Activated T-cell treated with anti-CD3 and anti-CD28 coated beads, Interleukin-2, amount 50 U/mL, for 72 hours (primary cell): ENCODE data around the gene MYBL2. TPM values are rescaled to one million over a fixed set of nuclear protein-coding genes. Genes with fewer than 3 reads are reported as not detected.

Experiments
- ATAC-seq, 2 donors: fragments of 150-1000 bp; cut with Tn5 transposase; replicated peaks in 1 of 2; 2 replicates each; pipeline ENCODE4 v1.10.0; 2021; ENCODE audit warnings: moderate library complexity in 2 of 2, mild to moderate bottlenecking in 1 of 2
- DNase-seq, 2 donors: peaks; one replicate each; pipeline ENCODE4 v3.0.0; 2021 to 2022; ENCODE audit warnings: mixed read lengths in 1 of 2
- H3K27ac Mint-ChIP-seq: one replicate; pipeline ENCODE4 v1.8.0; 2022; ENCODE audit warnings: mild to moderate bottlenecking, moderate library complexity, mixed read lengths
- H3K27me3 Mint-ChIP-seq: one replicate; pipeline ENCODE4 v1.8.0; 2022; ENCODE audit warnings: low read depth, mixed read lengths
- H3K36me3 Mint-ChIP-seq, 2 donors: one replicate each; pipeline ENCODE4 v1.8.0; 2022; ENCODE audit warnings: mixed read lengths in 2 of 2, mild to moderate bottlenecking in 1 of 2; ENCODE audit not compliant: insufficient read depth in 2 of 2
- H3K4me1 Mint-ChIP-seq: one replicate; pipeline ENCODE4 v1.8.0; 2022; ENCODE audit warnings: low read depth, mixed read lengths
- H3K4me3 Mint-ChIP-seq, 2 donors: one replicate each; pipeline ENCODE4 v1.8.0; 2022; ENCODE audit warnings: mild to moderate bottlenecking in 2 of 2, mixed read lengths in 2 of 2, moderate library complexity in 2 of 2
- H3K9me3 Mint-ChIP-seq, 2 donors: one replicate each; pipeline ENCODE4 v1.8.0; 2022; ENCODE audit warnings: mixed read lengths in 2 of 2
- total RNA-seq, 2 donors: library from RNA; stranded (reverse); gene quantifications; one replicate each; pipeline ENCODE4 v1.2.3, GENCODE V29; 2022

Gene MYBL2
- total RNA-seq, 2 donors from 2014 or later, result 76.9 to 87.7 TPM

DNA sequence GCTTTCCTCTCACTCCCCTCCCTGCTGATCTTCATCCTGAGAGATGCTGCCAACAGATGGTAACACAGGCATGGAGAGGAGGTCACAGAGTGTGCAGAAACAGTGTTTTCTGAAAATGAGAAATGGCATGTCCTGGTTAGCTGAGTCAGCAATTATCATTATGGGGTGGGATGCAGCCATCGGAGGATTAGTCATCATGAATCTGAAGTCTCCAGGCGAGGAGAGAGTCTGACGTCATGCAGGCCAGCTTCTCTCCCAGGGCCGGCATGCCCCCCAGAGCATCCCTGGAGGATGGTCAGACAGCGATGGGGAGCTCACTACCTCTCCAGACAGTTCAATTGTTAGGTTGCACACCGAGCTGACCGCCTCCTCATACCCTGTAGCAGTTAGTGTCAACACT, 64.6 kb downstream of the MYBL2 start:
- Mint-ChIP-seq H3K36me3 (peaks cover 2 to 5% of the 10 kb centered on the region in 2 donors), H3K4me3 (no peak overlapping the region), H3K27ac (no peak overlapping the region), H3K27me3 (no peaks in the 10 kb centered on the region), H3K4me1 (peaks cover 58% of the 10 kb centered on the region), H3K9me3 (peaks cover 0 to 2% of the 10 kb centered on the region in 2 donors)
- DNase-seq (no peak), ATAC-seq (no peak)

DNA sequence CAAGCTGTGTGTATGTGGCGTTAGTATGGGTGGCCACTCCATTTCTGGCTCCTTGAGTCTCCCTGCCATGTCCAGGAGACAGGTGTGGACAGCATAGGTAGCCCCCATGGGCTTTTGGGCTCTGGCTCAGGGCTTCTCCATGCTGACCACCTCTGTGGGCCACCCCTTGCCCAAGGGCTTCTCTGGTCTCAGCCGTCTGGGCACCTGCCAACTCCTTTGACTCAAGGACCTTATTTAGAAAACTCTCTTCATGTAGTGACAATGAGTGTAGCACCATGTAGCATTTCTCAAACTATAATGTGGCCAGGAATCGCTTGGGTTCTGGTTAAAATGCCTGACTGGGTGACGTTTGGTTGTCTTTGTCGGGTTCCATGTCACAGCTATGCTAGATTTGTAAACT, 65.0 kb downstream of the MYBL2 start:
- no peak for DNase-seq
- peaks cover 2 to 5% of the 10 kb centered on the region in 2 donors for H3K36me3 Mint-ChIP-seq
- peaks cover 0 to 2% of the 10 kb centered on the region in 2 donors for H3K9me3 Mint-ChIP-seq

DNA sequence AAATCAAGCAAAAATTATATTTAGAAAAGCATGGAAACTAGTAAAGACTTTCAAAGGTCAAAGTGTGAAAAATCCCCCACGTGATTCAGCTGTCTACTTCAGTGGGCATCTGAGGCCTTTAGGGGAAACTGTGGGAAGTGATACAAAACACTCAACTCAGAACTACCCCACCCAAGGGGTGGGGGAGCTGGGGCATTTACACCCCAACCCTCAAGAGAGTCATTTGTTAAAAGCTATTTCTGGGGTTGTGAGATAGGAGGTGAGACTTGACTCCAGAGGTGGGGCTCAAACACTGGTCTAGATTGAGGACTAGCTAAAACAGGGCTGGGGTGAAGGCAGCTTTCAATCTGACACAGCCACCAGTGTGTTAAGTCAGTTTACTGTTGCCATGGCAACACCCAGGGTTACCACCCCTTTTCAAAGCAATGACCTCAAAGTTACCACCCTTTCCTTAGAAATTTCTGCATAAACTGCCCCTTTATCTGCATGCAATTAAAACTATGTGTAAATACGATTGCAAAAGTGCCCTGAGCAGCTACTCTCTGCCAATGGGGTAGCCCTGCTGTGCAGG, 69.8 kb downstream of the MYBL2 start:
- peak overlapping the region; percentile 48 for H3K27ac Mint-ChIP-seq
- H3K4me3 Mint-ChIP-seq, result peak overlapping the region; percentile 10 to 47
- DNase-seq (peak; percentile 71 to 81), ATAC-seq (peak; percentile 97 to 98)
- H3K27me3 Mint-ChIP-seq, result no peaks in the 10 kb centered on the region
- peaks cover 60% of the 10 kb centered on the region for H3K4me1 Mint-ChIP-seq
- H3K9me3 Mint-ChIP-seq, result peaks cover 0 to 1% of the 10 kb centered on the region in 2 donors
- peaks cover 0 to 1% of the 10 kb centered on the region in 2 donors for H3K36me3 Mint-ChIP-seq

More for the DNA sequence above, 65.0 kb downstream of the MYBL2 start:
- Mint-ChIP-seq H3K27ac (no peak overlapping the region), H3K4me1 (peaks cover 63% of the 10 kb centered on the region), H3K27me3 (no peaks in the 10 kb centered on the region), H3K4me3 (no peak overlapping the region)
- ATAC-seq, result no peak

DNA sequence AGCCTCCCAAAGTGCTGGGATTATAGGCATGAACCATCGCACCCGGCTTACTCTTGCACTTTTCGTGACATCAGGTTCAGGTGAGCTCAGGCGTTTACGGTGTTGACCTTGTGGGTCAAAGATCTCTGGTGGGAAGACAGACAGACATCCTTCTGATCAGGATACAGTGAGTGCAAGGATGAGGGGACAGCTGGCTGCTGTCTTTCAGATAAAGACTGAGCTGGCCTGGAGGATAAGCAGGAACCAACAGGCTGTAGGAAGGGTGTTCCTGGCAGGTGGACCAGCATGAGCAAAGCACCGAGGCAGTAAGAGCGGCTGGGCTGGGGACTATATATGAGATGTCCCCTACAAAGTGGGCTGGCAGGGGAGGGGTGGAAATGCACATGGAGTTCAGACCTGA, 71.0 kb downstream of the MYBL2 start:
- DNase-seq, result no peak
- Mint-ChIP-seq H3K27ac (no peak overlapping the region), H3K9me3 (peaks cover 0 to 1% of the 10 kb centered on the region in 2 donors), H3K36me3 (peaks cover 0 to 1% of the 10 kb centered on the region in 2 donors), H3K4me3 (peak overlapping the region in 1 of 2 donors; percentile 47), H3K4me1 (peaks cover 49% of the 10 kb centered on the region), H3K27me3 (no peaks in the 10 kb centered on the region)
- no peak for ATAC-seq

DNA sequence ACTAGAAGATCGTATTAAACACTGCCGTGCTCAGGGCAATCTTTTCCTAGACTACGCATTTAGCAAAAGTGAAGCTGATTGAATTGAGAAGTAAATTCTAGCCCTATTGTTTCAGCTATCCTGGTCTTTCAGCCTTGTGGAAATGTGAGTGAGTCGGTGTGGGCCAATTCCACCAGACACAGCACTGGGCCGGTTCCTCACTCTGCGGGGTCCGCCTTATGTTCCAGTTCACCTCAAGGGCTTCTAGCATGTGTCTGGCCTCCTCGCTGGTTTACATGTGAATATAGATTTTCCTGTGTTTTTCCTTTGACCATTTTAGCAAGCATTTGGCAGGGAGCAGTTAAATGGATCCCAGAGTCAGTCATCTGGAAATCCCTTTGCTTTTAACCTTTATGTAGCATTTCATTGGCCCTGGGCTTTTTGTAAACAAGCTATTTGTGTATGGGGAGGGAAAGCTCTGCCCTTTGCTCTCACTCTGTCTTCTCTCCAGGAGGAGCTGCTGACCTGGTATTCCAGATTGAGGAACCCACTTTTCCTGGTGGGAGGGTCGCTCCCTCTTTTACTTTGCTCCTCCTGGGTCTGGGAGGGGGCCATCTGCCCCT, 72.3 kb downstream of the MYBL2 start:
- Mint-ChIP-seq H3K27me3 (peaks cover 8% of the 10 kb centered on the region), H3K9me3 (peaks cover 0 to 1% of the 10 kb centered on the region in 2 donors), H3K4me3 (no peak overlapping the region), H3K4me1 (peaks cover 36% of the 10 kb centered on the region), H3K27ac (no peak overlapping the region), H3K36me3 (peaks cover 0 to 1% of the 10 kb centered on the region in 2 donors)
- no peak for ATAC-seq
- no peak for DNase-seq

DNA sequence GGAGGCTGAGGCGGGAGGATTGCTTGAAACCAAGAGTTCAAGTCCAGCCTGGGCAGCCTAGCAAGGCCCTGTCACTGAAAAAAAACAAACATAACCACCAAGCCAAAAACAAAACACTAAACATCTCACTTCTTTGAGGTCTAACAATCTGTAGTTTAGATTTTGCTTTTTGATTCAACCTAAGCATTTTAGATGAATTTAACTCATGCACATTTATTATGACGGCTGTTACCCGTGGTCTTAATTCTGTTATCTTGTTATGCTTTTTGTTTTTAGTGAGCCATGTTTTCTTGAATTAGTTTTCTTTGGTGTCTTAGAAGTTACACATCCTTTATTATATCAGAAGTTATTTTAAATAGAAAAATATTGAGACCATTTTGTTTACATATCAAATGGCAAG, 73.7 kb downstream of the MYBL2 start:
- Mint-ChIP-seq H3K4me3 (no peak overlapping the region), H3K27me3 (peaks cover 8% of the 10 kb centered on the region), H3K4me1 (peaks cover 28% of the 10 kb centered on the region), H3K36me3 (peaks cover 0 to 1% of the 10 kb centered on the region in 2 donors), H3K27ac (no peak overlapping the region), H3K9me3 (peaks cover 0 to 1% of the 10 kb centered on the region in 2 donors)
- ATAC-seq (no peak), DNase-seq (no peak)

DNA sequence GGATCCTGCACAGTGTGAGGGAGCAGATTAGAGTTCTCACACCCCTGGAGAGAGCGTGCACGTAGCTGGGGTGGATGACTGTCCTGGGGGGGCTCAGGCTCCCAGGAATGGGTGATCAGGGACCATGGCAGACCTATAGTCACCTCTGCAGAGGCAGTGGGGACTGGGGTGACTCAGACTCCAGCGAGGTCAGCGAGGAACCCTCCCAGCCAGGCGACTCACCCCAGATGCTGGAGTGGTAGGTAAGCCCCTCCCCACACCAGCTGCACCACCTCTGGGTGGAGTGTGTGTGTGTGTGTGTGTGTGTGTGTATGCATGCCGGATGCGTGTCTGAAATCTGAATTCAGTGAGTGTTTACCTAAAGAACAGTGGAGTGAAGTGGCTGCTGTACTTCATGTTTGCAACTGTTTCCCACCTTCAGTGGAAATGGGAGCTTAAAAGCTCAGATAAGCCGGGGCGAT, 77.3 kb downstream of the MYBL2 start:
- Mint-ChIP-seq H3K9me3 (no peaks in the 10 kb centered on the region), H3K4me1 (peaks cover 17% of the 10 kb centered on the region), H3K27ac (no peak overlapping the region), H3K4me3 (no peak overlapping the region), H3K27me3 (peaks cover 17% of the 10 kb centered on the region), H3K36me3 (no peaks in the 10 kb centered on the region)
- ATAC-seq, result peak; percentile 97
- DNase-seq, result peak; percentile 60 to 74

DNA sequence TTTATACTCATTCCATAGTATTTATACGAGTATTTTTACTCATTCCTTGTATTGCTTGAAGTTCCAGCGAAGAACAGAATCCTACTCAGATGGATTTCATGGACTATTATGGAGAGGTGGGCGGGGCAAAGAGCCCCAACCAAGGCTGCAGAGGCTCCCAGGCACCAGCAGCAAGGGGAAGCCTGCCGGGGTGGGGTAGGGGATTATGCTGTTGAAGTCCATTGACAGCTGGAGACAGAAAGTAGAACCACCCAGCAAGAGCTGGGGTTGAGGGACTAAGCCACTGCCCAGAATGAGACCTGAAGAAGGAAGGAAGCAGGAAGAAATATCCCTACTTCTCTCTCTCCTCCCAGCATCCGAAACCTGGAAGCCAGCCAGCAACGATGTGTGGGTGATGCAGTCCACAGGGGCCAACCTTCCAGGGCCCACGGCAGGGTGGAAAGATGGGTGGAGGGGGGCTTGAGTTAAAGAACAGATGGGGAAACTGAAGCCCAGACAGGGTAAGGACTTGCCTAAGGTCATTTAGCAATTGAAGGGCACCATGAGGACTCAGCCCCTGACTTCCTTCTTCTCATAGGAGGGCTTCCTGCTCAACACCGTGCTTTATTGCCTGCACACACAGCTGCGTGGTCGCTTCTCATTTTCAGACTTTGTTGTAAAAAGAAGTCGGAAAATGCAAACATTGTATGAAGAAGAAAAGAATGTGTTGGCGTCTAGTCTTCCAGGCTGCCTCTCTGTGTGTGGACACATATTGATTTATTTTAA, 78.2 kb downstream of the MYBL2 start:
- H3K27ac Mint-ChIP-seq, result no peak overlapping the region
- H3K4me1 Mint-ChIP-seq, result peaks cover 26% of the 10 kb centered on the region
- H3K4me3 Mint-ChIP-seq, result no peak overlapping the region
- peaks cover 17% of the 10 kb centered on the region for H3K27me3 Mint-ChIP-seq
- no peaks in the 10 kb centered on the region for H3K36me3 Mint-ChIP-seq
- no peak for ATAC-seq
- DNase-seq, result no peak
- no peaks in the 10 kb centered on the region for H3K9me3 Mint-ChIP-seq

DNA sequence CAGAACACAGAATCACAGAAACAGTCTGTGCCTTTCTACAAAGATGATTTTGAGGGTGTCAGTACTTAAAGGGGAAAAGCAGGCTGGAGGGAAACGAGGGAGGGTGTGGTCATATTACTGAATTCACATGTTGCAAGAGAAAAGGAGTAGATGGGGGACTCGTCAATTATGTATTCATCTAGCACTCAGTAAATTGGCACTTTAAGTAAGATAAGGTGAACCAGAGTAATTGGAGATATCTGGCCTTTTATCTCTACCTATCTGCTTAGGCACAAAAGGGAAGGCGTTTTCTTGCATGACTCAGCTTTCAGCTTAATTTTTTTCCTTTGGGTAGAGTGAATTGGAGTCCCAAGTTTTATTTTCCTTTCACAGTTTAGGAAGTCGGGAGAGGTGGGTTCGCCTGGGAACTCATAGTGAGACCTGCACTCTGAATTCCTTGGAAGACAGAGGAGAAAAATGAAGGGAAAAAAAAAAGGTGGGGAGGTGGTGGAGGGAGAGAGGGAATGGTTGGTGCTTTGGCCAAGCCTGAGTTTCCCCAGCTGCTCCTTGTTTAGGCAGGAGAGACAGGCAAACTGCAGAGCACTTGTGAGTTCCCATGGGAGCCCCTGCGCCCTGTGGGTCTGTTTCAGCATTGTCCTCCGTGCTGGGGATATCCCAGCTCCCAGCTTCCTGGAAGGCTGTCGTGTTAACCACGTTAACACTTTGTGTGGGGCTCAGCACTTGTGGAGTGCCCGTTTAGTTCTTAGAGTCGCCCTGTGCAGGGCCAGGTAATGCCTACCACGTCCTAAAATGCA, 79.6 kb downstream of the MYBL2 start:
- ATAC-seq (no peak), DNase-seq (no peak)
- H3K27ac Mint-ChIP-seq, result no peak overlapping the region
- no peak overlapping the region for H3K4me3 Mint-ChIP-seq
- peaks cover 40% of the 10 kb centered on the region for H3K4me1 Mint-ChIP-seq
- peaks cover 17% of the 10 kb centered on the region for H3K27me3 Mint-ChIP-seq
- peaks cover 1 to 2% of the 10 kb centered on the region in 2 donors for H3K36me3 Mint-ChIP-seq
- peaks cover 1 to 4% of the 10 kb centered on the region in 2 donors for H3K9me3 Mint-ChIP-seq

DNA sequence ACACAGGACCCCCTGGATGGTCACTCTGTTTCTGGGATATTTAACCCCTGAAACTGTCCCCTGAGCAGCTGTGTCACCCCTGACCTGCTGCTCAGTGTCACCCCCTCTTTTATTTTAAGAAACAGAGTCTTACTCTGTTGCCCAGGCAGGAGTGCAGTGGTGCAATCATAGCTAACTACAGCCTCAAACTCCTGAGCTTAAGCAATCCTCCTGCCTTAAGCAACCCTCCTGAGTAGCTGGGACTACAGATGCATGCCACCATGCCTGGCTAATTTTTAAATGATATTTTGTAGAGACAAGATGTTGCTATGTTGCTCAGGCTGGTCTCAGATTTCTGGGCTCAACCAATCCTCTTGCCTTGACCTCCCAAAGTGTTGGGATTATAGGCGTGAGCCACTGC, 81.4 kb downstream of the MYBL2 start:
- ATAC-seq (no peak), DNase-seq (no peak)
- H3K4me3 Mint-ChIP-seq, result no peak overlapping the region
- peaks cover 1 to 8% of the 10 kb centered on the region in 2 donors for H3K9me3 Mint-ChIP-seq
- H3K36me3 Mint-ChIP-seq, result peaks cover 1 to 5% of the 10 kb centered on the region in 2 donors
- peaks cover 14% of the 10 kb centered on the region for H3K27me3 Mint-ChIP-seq
- H3K27ac Mint-ChIP-seq, result no peak overlapping the region
- peaks cover 55% of the 10 kb centered on the region for H3K4me1 Mint-ChIP-seq

DNA sequence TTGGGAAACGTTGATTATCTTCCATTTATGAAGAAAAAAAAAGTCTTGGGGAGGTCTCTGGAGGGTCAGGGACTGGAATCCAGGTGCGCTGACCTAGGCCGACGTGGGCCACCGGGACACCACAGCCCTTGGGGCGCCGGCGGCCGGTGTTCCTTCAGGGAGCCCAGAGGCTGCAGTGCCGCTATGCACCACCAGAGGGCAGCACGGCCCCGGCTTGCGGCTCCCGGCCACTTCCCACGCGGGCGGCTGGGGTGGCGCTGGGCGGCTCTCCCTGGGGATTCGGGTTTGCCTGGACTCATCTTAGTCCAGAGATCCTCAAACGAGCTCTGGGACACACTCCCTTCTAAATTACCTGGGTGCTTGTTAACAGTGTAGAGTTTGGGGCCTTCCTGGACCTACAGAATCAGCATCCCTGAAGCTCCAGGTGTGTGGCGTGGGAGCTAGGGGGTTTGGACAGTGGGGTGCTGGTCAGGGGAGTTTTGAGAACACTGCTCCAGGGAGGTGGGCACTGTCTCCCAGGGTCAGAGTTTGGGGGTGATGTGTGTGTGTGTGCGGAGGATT, 82.9 kb downstream of the MYBL2 start:
- Mint-ChIP-seq H3K36me3 (peaks cover 10 to 11% of the 10 kb centered on the region in 2 donors), H3K4me3 (peak overlapping the region; percentile 27 to 53), H3K27ac (peak overlapping the region; percentile 0), H3K4me1 (peaks cover 68% of the 10 kb centered on the region), H3K27me3 (peaks cover 18% of the 10 kb centered on the region), H3K9me3 (peaks cover 3 to 11% of the 10 kb centered on the region in 2 donors)
- DNase-seq (peak; percentile 86 to 95), ATAC-seq (peak; percentile 3 to 15)

DNA sequence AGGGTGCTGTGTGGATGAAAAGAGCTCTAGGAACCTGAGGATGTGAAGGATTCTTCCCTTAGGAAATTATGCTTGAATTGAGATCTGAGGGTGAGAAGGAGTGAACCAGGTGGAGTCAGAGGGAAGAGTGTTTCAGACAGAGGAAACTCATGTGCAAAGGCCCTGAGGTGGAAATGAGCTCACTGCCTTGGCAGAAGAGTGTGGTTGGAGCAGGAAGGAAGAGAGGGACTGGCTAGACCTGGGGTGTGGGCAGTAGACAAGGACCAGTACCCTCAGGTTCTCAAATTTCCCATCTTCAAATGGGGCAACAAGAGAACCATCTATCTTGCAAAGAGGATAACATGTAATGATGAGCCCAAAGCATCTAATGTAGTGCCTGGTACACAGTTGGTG, 83.9 kb downstream of the MYBL2 start:
- peak overlapping the region; percentile 57 to 75 for H3K4me3 Mint-ChIP-seq
- H3K9me3 Mint-ChIP-seq, result peaks cover 3 to 11% of the 10 kb centered on the region in 2 donors
- H3K4me1 Mint-ChIP-seq, result peaks cover 77% of the 10 kb centered on the region
- no peak for ATAC-seq
- H3K27ac Mint-ChIP-seq, result peak overlapping the region; percentile 89
- peaks cover 23% of the 10 kb centered on the region for H3K27me3 Mint-ChIP-seq
- DNase-seq, result peak in 1 of 2 donors; percentile 32
- H3K36me3 Mint-ChIP-seq, result peaks cover 10 to 14% of the 10 kb centered on the region in 2 donors
